ENCODE measurements around the gene FHOD3.

Gene FHOD3

DNA sequence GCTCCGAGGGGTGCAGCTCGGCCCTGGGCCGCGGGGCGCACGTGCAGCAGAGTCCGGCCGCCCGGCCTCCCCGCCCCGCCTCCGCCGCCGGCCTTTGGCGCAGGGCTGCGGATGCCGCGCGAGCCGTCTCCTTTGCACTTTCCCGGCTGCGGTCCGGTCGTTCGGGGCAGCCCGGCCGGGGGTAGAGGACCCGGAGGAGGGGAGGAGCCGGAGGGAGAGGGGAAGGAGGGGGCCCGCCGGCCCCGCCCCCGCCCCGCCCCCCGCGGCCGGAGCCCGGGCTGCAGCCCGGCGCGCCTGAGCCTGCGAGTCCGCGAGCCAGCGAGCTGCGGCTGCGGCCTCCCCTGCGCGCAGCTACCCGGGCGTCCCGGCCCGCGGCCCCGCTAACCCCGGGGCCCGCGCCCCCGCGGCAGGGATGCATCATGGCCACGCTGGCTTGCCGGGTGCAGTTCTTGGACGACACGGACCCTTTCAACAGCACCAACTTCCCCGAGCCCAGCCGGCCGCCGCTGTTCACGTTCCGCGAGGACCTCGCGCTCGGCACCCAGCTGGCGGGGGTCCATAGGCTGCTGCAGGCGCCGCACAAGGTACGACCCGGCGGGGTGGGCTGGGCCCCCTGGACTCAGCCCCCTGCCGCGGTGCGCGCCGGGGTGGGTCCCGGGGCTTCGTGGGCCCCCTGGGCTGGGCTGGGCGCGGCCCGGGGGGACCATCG is at the start of gene FHOD3:
Gene FHOD3, plus strand, starts transcription at position 297 of the 709 bp plus-strand sequence. Its CDS starts 123 bp downstream, at position 420.
- peak; percentile 83 for DNase-seq

- DNase-seq, result no peak
Observed at GRCh38 chr18:36249392-36249791, 48.1 kb upstream of the FHOD3 start.

DNA sequence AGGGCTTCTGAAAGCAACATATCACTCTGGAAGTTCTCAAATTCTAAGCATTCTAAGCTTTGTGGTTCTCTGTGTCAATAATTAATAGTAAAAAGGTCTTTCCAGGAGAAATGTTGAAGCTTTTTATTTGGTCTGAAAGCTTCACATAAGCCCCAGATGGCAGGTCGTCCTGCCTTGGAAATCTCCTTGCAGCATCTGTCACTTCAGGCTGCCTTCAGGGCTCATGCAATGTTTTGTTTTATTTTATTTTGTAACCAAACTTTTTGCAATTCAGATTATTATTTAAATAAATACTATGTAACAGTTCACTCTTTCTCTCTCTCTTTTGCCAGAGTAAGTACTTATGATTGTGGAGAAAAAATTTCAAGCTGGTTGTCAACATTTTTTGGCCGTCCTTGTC is 46.7 kb upstream of the FHOD3 start:
- DNase-seq, result no peak

GRCh38 chr18:36255072-36255698 is 42.3 kb upstream of the FHOD3 start:
- DNase-seq, result no peak

- no peak for DNase-seq
Observed at GRCh38 chr18:36256094-36256493, 41.4 kb upstream of the FHOD3 start.

- DNase-seq, result no peak
Observed at GRCh38 chr18:36262971-36263370, 34.5 kb upstream of the FHOD3 start.

- DNase-seq, result no peak
Observed at GRCh38 chr18:36264283-36264682, 33.2 kb upstream of the FHOD3 start.

DNA sequence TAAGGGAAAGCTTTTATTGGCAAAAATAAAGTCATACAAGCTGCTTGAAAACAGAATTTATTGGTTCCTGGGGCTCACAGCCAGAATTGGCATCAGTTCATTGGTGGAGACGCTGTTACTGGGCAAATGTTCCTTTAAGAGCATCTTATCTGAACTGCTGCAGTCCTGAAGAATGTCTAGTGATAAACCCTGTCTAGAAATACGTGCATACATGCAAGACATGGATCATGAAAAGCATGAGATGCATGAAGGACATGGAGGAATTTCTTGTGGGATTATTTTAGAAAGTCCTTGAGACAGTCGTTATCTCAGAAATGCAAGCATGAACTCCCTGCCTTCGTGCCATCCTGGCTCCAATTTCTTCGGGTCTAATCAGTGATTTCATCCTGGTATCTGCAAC is 32.5 kb upstream of the FHOD3 start:
- no peak for DNase-seq

DNA sequence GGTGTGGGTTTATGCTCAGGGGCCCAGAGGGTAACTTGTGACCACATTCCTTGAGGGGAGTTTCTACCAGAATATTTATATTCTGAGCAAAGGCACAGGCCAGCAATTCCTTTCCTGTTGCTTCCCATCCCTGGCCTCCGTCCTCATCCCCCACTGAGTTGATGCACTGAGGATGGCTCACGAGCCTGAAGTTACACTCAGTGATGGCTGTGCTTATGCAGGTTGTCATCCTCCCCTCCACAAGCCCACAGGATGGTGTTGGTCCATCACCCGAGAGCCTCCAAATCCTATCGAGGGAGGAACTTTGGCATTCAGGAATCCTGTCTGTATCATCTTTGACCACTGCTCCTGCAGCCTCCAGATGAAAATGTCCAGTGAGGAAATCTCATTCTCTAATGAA is 28.4 kb upstream of the FHOD3 start:
- no peak for DNase-seq

DNA sequence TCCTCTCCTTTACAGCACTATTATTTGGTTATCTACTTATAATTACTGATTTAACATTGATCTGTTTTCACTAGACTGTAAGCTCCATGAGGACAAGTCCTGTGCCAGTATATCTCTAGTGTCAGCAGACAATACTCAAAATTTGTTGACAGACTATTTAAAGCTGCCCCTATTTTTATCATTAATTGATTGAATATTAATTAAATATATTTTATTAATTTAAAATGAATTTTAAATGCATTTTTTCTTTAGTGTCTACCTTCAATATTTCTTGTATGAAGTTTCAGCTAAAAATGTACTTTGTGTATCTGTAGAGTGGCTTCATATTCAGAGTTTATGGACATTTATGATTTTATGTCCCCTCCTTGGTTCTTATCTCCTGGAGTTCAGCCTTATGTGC is 26.4 kb upstream of the FHOD3 start:
- no peak for DNase-seq

DNA sequence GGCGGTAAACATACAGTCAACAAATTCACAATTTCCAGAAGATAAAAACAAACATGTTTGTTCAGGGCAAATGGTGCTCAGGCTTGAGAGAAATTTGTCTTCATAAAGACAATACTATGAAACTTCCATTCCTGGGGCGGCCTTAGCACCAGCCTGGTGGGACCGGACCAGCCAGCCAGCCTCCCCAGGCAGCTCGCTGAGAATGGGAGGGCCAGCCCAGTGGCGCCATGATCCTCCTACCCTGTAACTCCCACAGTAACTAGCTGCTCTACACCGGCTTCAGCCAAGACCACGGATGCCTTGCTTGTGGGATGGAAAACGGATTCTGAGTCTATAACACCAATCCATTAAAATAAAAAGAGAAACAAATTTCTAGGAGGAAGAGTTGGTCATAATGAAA is 24.2 kb upstream of the FHOD3 start:
- DNase-seq, result no peak

DNA sequence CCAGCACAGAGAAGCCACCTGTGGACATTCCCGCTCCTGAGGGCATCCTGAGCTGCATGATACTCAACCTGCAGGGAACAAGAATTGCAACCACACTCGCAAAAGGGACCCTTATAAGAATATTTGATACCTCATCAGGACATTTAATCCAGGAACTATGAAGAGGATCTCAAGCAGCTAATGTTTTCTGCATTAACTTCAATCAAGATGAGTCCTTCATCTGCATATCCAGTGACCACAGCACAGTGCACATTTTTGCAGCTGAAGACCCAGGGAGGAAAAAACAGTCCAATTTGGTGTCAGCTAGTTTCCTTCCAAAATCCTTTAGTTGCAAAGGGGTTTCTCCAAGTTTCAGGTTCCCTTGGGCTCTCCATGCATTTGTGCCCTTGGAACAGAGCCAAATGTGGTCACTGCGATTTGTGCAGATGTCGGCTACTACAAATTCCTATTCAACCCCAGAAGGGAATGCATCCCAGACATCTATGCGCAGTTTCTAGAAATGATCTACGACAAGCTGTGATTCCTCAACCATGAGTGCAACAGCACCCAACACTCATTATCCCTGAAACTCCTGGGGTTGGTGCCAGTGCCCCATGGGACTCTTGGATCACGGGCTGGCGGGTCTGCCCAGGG is 23.3 kb upstream of the FHOD3 start:
- DNase-seq, result no peak

GRCh38 chr18:36275561-36275960 is 22.0 kb upstream of the FHOD3 start:
- no peak for DNase-seq

- no peak for DNase-seq
Observed at GRCh38 chr18:36279001-36279400, 18.5 kb upstream of the FHOD3 start.

GRCh38 chr18:36281936-36282335 is 15.6 kb upstream of the FHOD3 start:
- no peak for DNase-seq

GRCh38 chr18:36283448-36283847 is 14.1 kb upstream of the FHOD3 start:
- DNase-seq, result no peak

- DNase-seq, result no peak
Observed at GRCh38 chr18:36284268-36284667, 13.2 kb upstream of the FHOD3 start.

DNA sequence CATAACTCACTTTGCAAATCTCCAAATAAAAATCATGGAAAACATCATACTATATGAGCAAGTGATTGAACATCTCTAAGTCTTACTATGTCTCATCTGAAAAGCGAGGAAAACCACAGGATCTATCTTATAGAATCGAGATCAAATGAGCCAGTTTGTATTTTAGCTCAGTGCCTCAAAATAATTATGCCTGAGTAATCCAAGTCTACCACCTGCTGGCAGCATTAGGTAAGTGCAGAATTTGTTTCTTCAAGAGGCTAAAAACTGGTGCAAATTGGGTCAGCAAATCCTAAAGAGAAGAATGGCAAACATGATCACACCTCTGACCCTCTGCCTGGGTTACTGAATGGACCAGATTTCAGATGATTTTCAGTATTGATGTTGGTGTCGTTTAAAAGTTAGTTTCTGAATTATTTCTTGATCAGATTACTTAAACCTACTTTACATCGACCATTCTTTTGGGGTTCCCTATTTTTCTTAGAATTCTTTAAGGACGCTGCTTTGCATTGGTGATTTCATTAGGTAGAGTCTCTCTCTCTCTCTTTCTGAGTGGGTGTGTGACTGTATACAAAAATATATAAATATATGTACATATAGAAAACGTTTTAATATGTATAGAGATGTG is 12.7 kb upstream of the FHOD3 start:
- DNase-seq, result no peak

DNA sequence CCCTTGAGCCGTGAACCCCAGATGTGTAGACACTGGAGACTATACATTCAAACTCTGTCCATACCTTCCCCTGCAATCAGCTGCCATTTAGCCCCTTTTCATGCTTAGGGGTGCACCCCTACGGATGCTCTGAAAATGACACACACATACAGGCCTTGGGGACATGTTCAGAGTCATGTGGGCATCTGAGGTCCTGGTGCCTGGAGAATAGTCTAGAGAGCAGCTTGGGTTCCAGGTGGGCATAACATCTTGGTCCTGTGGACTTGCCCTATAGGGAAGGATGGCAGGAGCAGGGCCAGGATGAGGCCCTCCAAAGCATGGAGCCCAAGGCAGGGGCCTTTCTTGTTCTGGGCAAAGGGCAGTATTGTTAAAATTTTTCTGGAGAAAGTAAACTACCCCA is 9.9 kb upstream of the FHOD3 start:
- DNase-seq, result no peak

- DNase-seq, result no peak
Observed at GRCh38 chr18:36288689-36289088, 8.8 kb upstream of the FHOD3 start.

- no peak for DNase-seq
Observed at GRCh38 chr18:36294031-36294430, 3.5 kb upstream of the FHOD3 start.

- no peak for DNase-seq
Observed at GRCh38 chr18:36295214-36295613, 2.3 kb upstream of the FHOD3 start.

DNA sequence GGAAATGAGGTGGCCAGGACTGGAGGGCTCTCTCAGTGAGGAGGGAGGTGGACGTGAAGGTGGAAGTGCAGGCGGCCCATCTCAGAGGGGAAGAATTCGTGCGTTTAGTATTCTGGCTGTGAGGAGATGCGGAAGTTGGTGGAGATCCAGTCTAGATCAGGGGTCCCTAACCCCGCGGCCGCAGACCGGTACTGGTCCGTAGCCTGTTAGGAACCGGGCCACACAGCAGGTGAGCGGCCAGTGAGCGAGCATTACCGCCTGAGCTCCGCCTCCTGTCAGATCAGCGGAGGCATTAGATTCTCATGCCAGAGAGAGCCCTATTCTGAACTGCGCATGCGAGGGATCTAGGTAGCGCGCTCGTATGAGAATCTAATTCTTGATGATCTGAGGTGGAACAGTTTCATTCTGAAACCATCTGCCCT is 1.6 kb upstream of the FHOD3 start:
- no peak for DNase-seq
